Endodermal cell (in vitro differentiated cells): ENCODE results near the gene IP6K1. TPM values are rescaled to one million over a fixed set of nuclear protein-coding genes. Genes with fewer than 3 reads are reported as not detected.
"Not testable (repeated sequence)": the region's sequence is repeated elsewhere in the genome, so short reads cannot be mapped to it uniquely, and the experiment has no call there.

Source experiments
- DNase-seq: peaks from one replicate; pipeline ENCODE4 v3.0.0-alpha.2; 2017
- H3K27ac ChIP-seq: 2 replicates; pipeline ENCODE4 v1.5.1; 2013; ENCODE audit warnings: mild to moderate bottlenecking, low read depth, low read length, moderate library complexity
- H3K27me3 ChIP-seq: 2 replicates; pipeline ENCODE4 v1.6.1; 2013; ENCODE audit warnings: mild to moderate bottlenecking, low read length, moderate library complexity; ENCODE audit not compliant: insufficient read depth, control insufficient read depth, poor library complexity, severe bottlenecking
- H3K36me3 ChIP-seq: 2 replicates; pipeline ENCODE4 v1.7.0; 2013; ENCODE audit warnings: mild to moderate bottlenecking, low read length, moderate library complexity; ENCODE audit not compliant: control insufficient read depth, insufficient read depth
- H3K4me1 ChIP-seq: one replicate; pipeline ENCODE4 v1.7.0; 2013; ENCODE audit warnings: low read length; ENCODE audit not compliant: control insufficient read depth, insufficient read depth
- H3K4me3 ChIP-seq: 2 replicates; pipeline ENCODE4 v1.5.1; 2013; ENCODE audit warnings: mild to moderate bottlenecking, low read length, moderate library complexity
- H3K9ac ChIP-seq: 2 replicates; pipeline ENCODE4 v1.6.1; 2013; ENCODE audit warnings: mild to moderate bottlenecking, low read length, moderate library complexity; ENCODE audit not compliant: poor library complexity, severe bottlenecking; ENCODE audit errors: extremely low read depth
- H3K9me3 ChIP-seq: 2 replicates; pipeline ENCODE4 v1.6.1; 2013; ENCODE audit warnings: mild to moderate bottlenecking, low read length, moderate library complexity; ENCODE audit not compliant: control insufficient read depth
- H3K27ac Mint-ChIP-seq: 2 replicates; pipeline ENCODE4 v1.8.0; 2020; ENCODE audit warnings: mixed read lengths
- H3K27me3 Mint-ChIP-seq: 2 replicates; pipeline ENCODE4 v1.8.0; 2021; ENCODE audit warnings: mild to moderate bottlenecking, mixed read lengths; ENCODE audit not compliant: insufficient read depth
- H3K36me3 Mint-ChIP-seq: 2 replicates; pipeline ENCODE4 v1.8.0; 2020; ENCODE audit warnings: low read depth, mixed read lengths
- H3K4me1 Mint-ChIP-seq: 2 replicates; pipeline ENCODE4 v1.8.0; 2020; ENCODE audit warnings: mixed read lengths
- H3K4me3 Mint-ChIP-seq: 2 replicates; pipeline ENCODE4 v1.8.0; 2020; ENCODE audit warnings: mild to moderate bottlenecking, moderate library complexity, mixed read lengths
- H3K9me3 Mint-ChIP-seq: 2 replicates; pipeline ENCODE4 v1.8.0; 2020; ENCODE audit warnings: mild to moderate bottlenecking, mixed read lengths
- WGBS, 2 experiments: methylation state at CpG; one replicate each; pipeline versions ENCODE4 v1.1.5 to v1.1.7; 2013; ENCODE audit warnings: missing lambda C conversion rate in 2 of 2, mixed read lengths in 1 of 2; ENCODE audit not compliant: insufficient coverage in 1 of 2, insufficient read length in 1 of 2; 5-methylcytosine and 5-hydroxymethylcytosine counted together
- total RNA-seq, 2 donors: library from RNA; stranded (reverse); fragmentation: NEBNext Ultra II Directional in 1 of 2; extraction: Animal tissue kit (Norgen Biotek cat#: 25700) in 1 of 2; gene quantifications; 2 replicates in 1 of 2; 3 replicates in 1 of 2; pipeline ENCODE4 v1.2.1, GENCODE V29; 2021
- TF ChIP-seq, protein P1 (sequence below): fragments of 200-600 bp; sonication (generic); conservative IDR thresholded peaks from 2 replicates; pipeline ENCODE4 v1.5.0; 2021; ENCODE audit warnings: antibody characterized with exemption, mild to moderate bottlenecking

Gene IP6K1
- total RNA-seq, 2 donors from 2014 or later = 45.8 to 49.8 TPM

DNA sequence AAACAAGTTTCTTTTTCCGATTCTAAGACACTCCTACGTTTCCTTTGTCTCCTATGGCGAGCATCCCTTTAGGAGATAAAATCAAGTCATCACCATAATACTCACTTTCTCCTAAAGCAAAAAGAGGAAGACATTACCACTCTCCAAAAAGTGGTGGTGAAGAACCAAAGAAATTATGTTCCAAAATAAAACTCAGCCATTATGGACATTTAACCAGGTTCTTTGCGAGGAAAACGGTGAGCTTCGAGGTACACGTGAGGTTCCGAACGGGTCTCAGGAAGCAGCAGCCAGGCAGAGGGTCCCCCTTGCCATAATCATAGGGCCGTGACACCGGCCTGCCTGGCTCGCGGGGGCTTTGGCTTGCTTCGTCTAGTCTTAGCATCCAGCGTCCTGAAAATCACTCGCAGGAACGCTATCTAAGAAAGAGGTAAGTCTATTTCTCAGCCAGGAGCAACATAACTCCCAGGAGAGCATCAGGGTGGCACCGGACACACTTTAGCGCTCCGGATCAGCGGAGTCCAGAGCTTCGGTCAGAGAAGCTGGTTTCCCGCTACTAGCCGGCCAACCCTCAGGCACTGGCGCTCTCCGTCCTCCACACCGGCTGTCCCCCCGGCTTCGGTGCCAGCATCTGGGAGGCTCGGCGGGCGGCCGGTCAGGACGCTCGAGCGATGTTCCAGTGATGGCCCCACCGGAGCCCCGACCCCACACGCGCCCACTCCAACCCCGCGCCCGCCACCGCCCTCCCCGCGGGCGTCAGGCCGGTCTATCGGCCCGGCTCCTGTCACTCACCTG, 581 bp downstream of the IP6K1 start:
- WGBS, 2 experiments = 6 to 7% methylated on average over 23 to 50 of the region's 50 CpGs
- TF ChIP-seq, protein P1, sequence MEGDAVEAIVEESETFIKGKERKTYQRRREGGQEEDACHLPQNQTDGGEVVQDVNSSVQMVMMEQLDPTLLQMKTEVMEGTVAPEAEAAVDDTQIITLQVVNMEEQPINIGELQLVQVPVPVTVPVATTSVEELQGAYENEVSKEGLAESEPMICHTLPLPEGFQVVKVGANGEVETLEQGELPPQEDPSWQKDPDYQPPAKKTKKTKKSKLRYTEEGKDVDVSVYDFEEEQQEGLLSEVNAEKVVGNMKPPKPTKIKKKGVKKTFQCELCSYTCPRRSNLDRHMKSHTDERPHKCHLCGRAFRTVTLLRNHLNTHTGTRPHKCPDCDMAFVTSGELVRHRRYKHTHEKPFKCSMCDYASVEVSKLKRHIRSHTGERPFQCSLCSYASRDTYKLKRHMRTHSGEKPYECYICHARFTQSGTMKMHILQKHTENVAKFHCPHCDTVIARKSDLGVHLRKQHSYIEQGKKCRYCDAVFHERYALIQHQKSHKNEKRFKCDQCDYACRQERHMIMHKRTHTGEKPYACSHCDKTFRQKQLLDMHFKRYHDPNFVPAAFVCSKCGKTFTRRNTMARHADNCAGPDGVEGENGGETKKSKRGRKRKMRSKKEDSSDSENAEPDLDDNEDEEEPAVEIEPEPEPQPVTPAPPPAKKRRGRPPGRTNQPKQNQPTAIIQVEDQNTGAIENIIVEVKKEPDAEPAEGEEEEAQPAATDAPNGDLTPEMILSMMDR = no peak
- peak overlapping the region; percentile 74 for H3K9ac ChIP-seq
- Mint-ChIP-seq H3K4me3 (peak overlapping the region; percentile 81), H3K27me3 (peaks cover 5% of the 10 kb centered on the region), H3K9me3 (no peaks in the 10 kb centered on the region), H3K4me1 (peaks cover 7% of the 10 kb centered on the region), H3K27ac (peak overlapping the region; percentile 87), H3K36me3 (peaks cover 19% of the 10 kb centered on the region)
- H3K36me3 ChIP-seq = peaks cover 24% of the 10 kb centered on the region
- no peaks in the 10 kb centered on the region for H3K4me1 ChIP-seq
- no peak for DNase-seq
- H3K27me3 ChIP-seq = no peaks in the 10 kb centered on the region
- peak overlapping the region; percentile 82 for H3K27ac ChIP-seq
- H3K9me3 ChIP-seq = no peaks in the 10 kb centered on the region
- H3K4me3 ChIP-seq = peak overlapping the region; percentile 91

DNA sequence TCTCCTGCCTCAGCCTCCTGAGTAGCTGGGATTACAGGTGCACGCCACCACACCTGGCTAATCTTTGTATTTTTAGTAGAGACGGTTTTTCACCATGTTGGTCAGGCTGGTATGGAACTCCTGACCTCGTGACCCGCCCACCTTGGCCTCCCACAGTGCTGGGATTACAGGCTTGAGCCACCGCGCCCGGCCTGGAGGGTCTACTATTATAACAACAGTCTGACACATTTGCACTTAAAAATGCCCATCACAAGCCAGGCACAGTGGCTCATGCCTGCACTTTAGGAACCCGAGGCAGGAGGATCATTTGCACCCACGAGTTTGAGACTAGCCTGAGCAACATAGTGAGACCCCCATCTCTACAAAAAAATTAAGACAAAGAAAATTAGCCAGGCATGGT, 4.1 kb downstream of the IP6K1 start:
- H3K9me3 Mint-ChIP-seq, H3K4me3 Mint-ChIP-seq, H3K9me3 ChIP-seq, H3K27me3 Mint-ChIP-seq, H3K27ac Mint-ChIP-seq, DNase-seq, H3K4me1 Mint-ChIP-seq, H3K4me3 ChIP-seq, H3K27me3 ChIP-seq, H3K9ac ChIP-seq, H3K4me1 ChIP-seq, H3K27ac ChIP-seq: not testable (repeated sequence)
- WGBS, 2 experiments = 94 to 97% methylated on average over 9 of the region's 9 CpGs
- H3K36me3 Mint-ChIP-seq = peaks cover 38% of the 10 kb centered on the region
- H3K36me3 ChIP-seq = peaks cover 41% of the 10 kb centered on the region

DNA sequence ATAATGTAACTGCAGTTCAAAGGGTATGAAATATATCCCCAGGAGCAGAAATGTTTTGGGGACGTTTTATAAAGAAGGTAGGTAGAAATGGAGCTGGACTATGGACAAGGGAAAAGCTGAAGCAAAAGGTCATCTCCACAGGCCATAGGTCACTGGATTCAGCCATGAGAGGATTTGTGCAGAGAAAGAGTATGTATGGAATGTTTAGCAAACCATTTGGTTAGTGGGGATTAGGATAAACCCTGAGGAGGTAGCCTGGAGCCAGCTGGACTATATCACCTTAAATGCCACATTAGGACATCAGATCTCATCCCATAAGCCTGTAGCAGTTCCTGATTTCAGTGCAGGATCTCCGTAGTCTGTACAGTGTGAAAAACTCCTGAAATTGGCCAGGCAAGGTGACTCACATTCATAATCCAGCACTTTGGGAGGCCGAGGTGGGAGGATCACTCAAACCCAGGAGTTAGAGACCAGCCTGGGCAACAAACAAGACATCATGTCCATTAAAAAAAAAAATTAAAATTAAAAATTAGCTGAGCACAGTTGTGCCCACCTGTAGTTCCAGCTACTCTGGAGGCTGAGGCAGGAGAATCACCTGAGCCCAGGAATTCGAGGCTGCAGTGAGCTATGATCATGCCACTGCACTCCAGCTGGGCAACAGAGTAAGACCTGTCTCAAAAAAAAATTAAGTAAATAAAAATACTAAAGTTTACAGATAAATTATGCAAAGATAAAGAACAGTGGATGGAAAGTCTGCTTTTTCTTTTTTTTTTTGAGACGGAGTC, 4.7 kb downstream of the IP6K1 start:
- Mint-ChIP-seq H3K36me3 (peaks cover 41% of the 10 kb centered on the region), H3K4me1 (peaks cover 7% of the 10 kb centered on the region), H3K27ac (peak overlapping the region; percentile 5), H3K4me3 (no peak overlapping the region), H3K27me3 (no peaks in the 10 kb centered on the region), H3K9me3 (no peaks in the 10 kb centered on the region)
- 90 to 92% methylated on average over 3 to 4 of the region's 5 CpGs for WGBS, 2 experiments
- Histone ChIP-seq H3K9me3 (no peaks in the 10 kb centered on the region), H3K9ac (no peak overlapping the region), H3K27ac (no peak overlapping the region), H3K4me3 (no peak overlapping the region), H3K36me3 (peaks cover 46% of the 10 kb centered on the region), H3K27me3 (no peaks in the 10 kb centered on the region), H3K4me1 (no peaks in the 10 kb centered on the region)
- TF ChIP-seq, protein P1 = no peak
- no peak for DNase-seq

DNA sequence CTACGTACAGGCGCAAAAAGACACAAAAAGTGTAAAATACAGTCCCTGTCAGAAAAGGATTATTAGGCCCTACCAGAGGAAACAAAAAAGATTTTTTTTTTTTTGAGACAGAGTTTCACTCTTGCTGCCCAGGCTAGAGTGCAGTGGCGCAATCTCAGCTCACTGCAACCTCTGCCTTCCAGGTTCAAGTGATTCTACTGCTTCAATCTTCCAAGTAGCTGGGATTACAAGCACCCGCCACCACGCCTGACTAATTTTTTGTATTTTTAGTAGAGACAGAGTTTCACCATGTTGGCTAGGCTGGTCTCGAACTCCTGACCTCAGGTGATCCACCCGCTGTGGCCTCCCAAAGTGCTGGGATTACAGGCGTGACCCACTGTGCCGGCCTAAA, 5.4 kb downstream of the IP6K1 start:
- 76 to 92% methylated on average over 5 to 9 of the region's 9 CpGs for WGBS, 2 experiments
- H3K27ac ChIP-seq, H3K4me1 Mint-ChIP-seq, H3K4me3 ChIP-seq, H3K27me3 Mint-ChIP-seq, H3K27me3 ChIP-seq, H3K9ac ChIP-seq, H3K4me3 Mint-ChIP-seq, H3K9me3 Mint-ChIP-seq, DNase-seq, H3K4me1 ChIP-seq, H3K9me3 ChIP-seq: not testable (repeated sequence)
- H3K27ac Mint-ChIP-seq = peak overlapping the region; percentile 5
- H3K36me3 ChIP-seq = peaks cover 50% of the 10 kb centered on the region
- H3K36me3 Mint-ChIP-seq = peaks cover 45% of the 10 kb centered on the region
